Measurements from ENCODE around the gene PLTP.
A peak's percentile ranks its signal among the peaks of the same experiment; 100 is the strongest.
"Not testable (repeated sequence)": the region's sequence is repeated elsewhere in the genome, so short reads cannot be mapped to it uniquely, and the experiment has no call there.

Gene PLTP

GRCh38 chr20:45919542-45920399 lies 7.8 kb upstream of the PLTP start:
- DNase-seq, result no peak

- DNase-seq, result no peak
These were observed 7.0 kb upstream of the PLTP start for GRCh38 chr20:45918779-45919537.

GRCh38 chr20:45918182-45918737 lies 6.3 kb upstream of the PLTP start:
- DNase-seq, result no peak

GRCh38 chr20:45917790-45918141 lies 5.8 kb upstream of the PLTP start:
- DNase-seq, result no peak

GRCh38 chr20:45913116-45913515 lies 1.2 kb upstream of the PLTP start:
- no peak for DNase-seq

- DNase-seq, result no peak
These were observed 358 bp upstream of the PLTP start for GRCh38 chr20:45912344-45912682.

GRCh38 chr20:45910670-45911485 lies 1.1 kb downstream of the PLTP start:
- peak; percentile 99 for DNase-seq

GRCh38 chr20:45909817-45910669 lies 1.9 kb downstream of the PLTP start:
- no peak for DNase-seq

GRCh38 chr20:45909336-45909808 lies 2.6 kb downstream of the PLTP start:
- DNase-seq, result no peak

GRCh38 chr20:45908084-45908483 lies 3.9 kb downstream of the PLTP start:
- DNase-seq, result no peak

GRCh38 chr20:45907219-45907948 lies 4.6 kb downstream of the PLTP start:
- no peak for DNase-seq

GRCh38 chr20:45905505-45906079 lies 6.4 kb downstream of the PLTP start:
- DNase-seq, result no peak

- DNase-seq, result no peak
These were observed 7.1 kb downstream of the PLTP start for GRCh38 chr20:45904583-45905504.

GRCh38 chr20:45902199-45902701 lies 9.7 kb downstream of the PLTP start:
- no peak for DNase-seq

GRCh38 chr20:45901332-45901731 lies 10.6 kb downstream of the PLTP start:
- not testable (repeated sequence) for DNase-seq

- DNase-seq, result no peak
These were observed 12.7 kb downstream of the PLTP start for GRCh38 chr20:45899046-45899835.

- no peak for DNase-seq
These were observed 13.7 kb downstream of the PLTP start for GRCh38 chr20:45898285-45898684.

GRCh38 chr20:45897692-45898091 lies 14.3 kb downstream of the PLTP start:
- no peak for DNase-seq

GRCh38 chr20:45897289-45897688 lies 14.7 kb downstream of the PLTP start:
- no peak for DNase-seq

Data from SIG-M5 (cell line).